ENCODE data around the gene PLAAT4. TPM values are rescaled to one million over a fixed set of nuclear protein-coding genes. Genes with fewer than 3 reads are reported as not detected.

Gene PLAAT4
- total and polyA plus RNA-seq, 2 donors (not counting 3 experiments of a cell fraction or from before 2014, with no cell fraction given): 0.95 to 1.7 TPM

DNA sequence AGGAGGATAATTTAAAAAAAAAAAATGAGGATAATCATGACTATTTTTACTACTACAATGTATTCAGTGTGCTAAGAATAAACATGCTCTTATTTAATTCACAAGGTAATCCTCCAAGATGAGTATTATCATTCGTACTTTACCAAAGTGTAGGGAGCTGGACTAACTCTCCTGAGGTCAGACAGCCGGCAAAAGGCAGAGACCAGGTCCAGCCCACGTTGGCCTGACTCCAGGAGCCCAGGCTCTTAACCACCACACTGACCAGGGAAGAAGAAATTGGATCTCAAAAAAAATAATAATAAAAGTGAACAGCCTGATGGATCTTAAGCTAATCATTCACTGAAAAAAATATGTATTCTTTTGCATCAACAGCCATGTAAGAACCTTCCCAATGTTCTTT is 52.4 kb downstream of the PLAAT4 start:
- Histone ChIP-seq H3K79me2 (ENCODE audit: control insufficient read depth, insufficient read depth, low read length) (no peaks in the 10 kb centered on the region), H3K36me3 (ENCODE audit: control insufficient read depth in 2 of 2, extremely low read depth in 1 of 2, insufficient read depth in 2 of 2, low read length in 2 of 2) (peaks cover 0 to 2% of the 10 kb centered on the region in 2 experiments), H3K9me3 (replicated peaks; ENCODE audit: control insufficient read depth, insufficient read depth, low read length) (no peaks in the 10 kb centered on the region), H3K4me1 (ENCODE audit: control insufficient read depth, extremely low read depth, insufficient read depth, low read length) (no peaks in the 10 kb centered on the region), H3K9ac (replicated peaks; ENCODE audit: extremely low read depth, insufficient read depth, low read length) (no peak overlapping the region), H3K27ac (ENCODE audit: insufficient read depth, low read depth, low read length) (no peak overlapping the region), H3K4me3 (replicated peaks in 1 of 3; ENCODE audit: insufficient read depth in 1 of 3, low read depth in 1 of 3, low read length in 3 of 3) (no peak overlapping the region), H3K27me3 (ENCODE audit: control insufficient read depth in 2 of 2, insufficient read depth in 2 of 2, low read length in 2 of 2) (no peaks in the 10 kb centered on the region), H4K20me1 (replicated peaks; ENCODE audit: control insufficient read depth, extremely low read depth, insufficient read depth, low read length) (no peaks in the 10 kb centered on the region), H2AFZ (ENCODE audit: low read depth, low read length) (no peak overlapping the region), H3K9me1 (replicated peaks; ENCODE audit: control insufficient read depth, extremely low read depth, insufficient read depth, low read length) (no peaks in the 10 kb centered on the region), H3K4me2 (ENCODE audit: insufficient read depth, low read length) (no peak overlapping the region)
- CTCF ChIA-PET: interaction anchor here (0.8 kb wide), 1 partner anchor 110 kb away, joined by 7 read pairs; no protein-coding TSS in a partner anchor
- intact Hi-C loops (cut with micrococcal nuclease): no loop called here
- no peak for DNase-seq (ENCODE audit: low read depth, low spot score)
- TF ChIP-seq POLR2AphosphoS5 (IDR thresholded peaks at IDR 0.05; ENCODE audit: insufficient read depth, low read depth, low read length) (no peak), FOS (IDR thresholded peaks at IDR 0.05; ENCODE audit: borderline replicate concordance, insufficient read depth, low read length) (no peak), EZH2 (IDR thresholded peaks at IDR 0.05; ENCODE audit: borderline replicate concordance, low read depth, low read length, severe bottlenecking) (no peak), GATA2 (IDR thresholded peaks at IDR 0.05; ENCODE audit: insufficient read depth, insufficient read length, low read depth, low read length) (no peak), POLR2A (IDR thresholded peaks at IDR 0.05; ENCODE audit: low read depth, low read length) (no peak), MYC (IDR thresholded peaks at IDR 0.05; ENCODE audit: low read depth, low read length) (no peak), JUN (IDR thresholded peaks at IDR 0.05; ENCODE audit: borderline replicate concordance, insufficient read depth, insufficient read length, low read depth) (no peak)
- TF ChIP-seq, protein P1, sequence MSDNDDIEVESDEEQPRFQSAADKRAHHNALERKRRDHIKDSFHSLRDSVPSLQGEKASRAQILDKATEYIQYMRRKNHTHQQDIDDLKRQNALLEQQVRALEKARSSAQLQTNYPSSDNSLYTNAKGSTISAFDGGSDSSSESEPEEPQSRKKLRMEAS (IDR thresholded peaks at IDR 0.05; ENCODE audit: insufficient read depth, insufficient read length): no peak
- TF ChIP-seq, protein P2, sequence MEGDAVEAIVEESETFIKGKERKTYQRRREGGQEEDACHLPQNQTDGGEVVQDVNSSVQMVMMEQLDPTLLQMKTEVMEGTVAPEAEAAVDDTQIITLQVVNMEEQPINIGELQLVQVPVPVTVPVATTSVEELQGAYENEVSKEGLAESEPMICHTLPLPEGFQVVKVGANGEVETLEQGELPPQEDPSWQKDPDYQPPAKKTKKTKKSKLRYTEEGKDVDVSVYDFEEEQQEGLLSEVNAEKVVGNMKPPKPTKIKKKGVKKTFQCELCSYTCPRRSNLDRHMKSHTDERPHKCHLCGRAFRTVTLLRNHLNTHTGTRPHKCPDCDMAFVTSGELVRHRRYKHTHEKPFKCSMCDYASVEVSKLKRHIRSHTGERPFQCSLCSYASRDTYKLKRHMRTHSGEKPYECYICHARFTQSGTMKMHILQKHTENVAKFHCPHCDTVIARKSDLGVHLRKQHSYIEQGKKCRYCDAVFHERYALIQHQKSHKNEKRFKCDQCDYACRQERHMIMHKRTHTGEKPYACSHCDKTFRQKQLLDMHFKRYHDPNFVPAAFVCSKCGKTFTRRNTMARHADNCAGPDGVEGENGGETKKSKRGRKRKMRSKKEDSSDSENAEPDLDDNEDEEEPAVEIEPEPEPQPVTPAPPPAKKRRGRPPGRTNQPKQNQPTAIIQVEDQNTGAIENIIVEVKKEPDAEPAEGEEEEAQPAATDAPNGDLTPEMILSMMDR (IDR thresholded peaks at IDR 0.05; ENCODE audit: extremely low read depth in 1 of 2, insufficient read depth in 1 of 2, low read depth in 1 of 2, low read length in 2 of 2): no peak
- dilution Hi-C loops (cut with MboI; ENCODE audit: extremely low pct_ligation_motif_present, low sequenced_read_pairs): no loop called here
- POLR2A ChIA-PET: interaction anchor here (0.7 kb wide), 1 partner anchor 51 kb away, joined by 5 read pairs; no protein-coding TSS in a partner anchor
- BruUV-seq (replicated peaks): no TSS peak
- FAIRE-seq: no peak
